ENCODE data around the gene COQ3.
A peak's percentile ranks its signal among the peaks of the same experiment; 100 is the strongest.

COQ3 gene

GRCh38 chr6:99369533-99369932 lies 24.5 kb downstream of the COQ3 start:
- Histone ChIP-seq H3K4me1 (ENCODE audit: control insufficient read depth in 1 of 2, insufficient read depth in 2 of 2, low read length in 2 of 2) (no peaks in the 10 kb centered on the region), H3K27ac (ENCODE audit: low read length) (no peak overlapping the region), H3K27me3 (ENCODE audit: low read depth, low read length) (no peaks in the 10 kb centered on the region), H3K36me3 (ENCODE audit: control insufficient read depth in 1 of 2, insufficient read depth in 2 of 2, low read length in 2 of 2) (no peaks in the 10 kb centered on the region), H3K4me3 (ENCODE audit: low read depth in 1 of 2, low read length in 2 of 2) (no peak overlapping the region), H3K9me3 (ENCODE audit: control insufficient read depth in 1 of 2, low read length in 2 of 2) (no peaks in the 10 kb centered on the region)

GRCh38 chr6:99366852-99367251 lies 27.1 kb downstream of the COQ3 start:
- Histone ChIP-seq H3K9me3 (ENCODE audit: control insufficient read depth in 1 of 2, low read length in 2 of 2) (no peaks in the 10 kb centered on the region), H3K36me3 (ENCODE audit: control insufficient read depth in 1 of 2, insufficient read depth in 2 of 2, low read length in 2 of 2) (no peaks in the 10 kb centered on the region), H3K4me1 (ENCODE audit: control insufficient read depth in 1 of 2, insufficient read depth in 2 of 2, low read length in 2 of 2) (no peaks in the 10 kb centered on the region), H3K4me3 (ENCODE audit: low read depth in 1 of 2, low read length in 2 of 2) (no peak overlapping the region), H3K27ac (ENCODE audit: low read length) (no peak overlapping the region), H3K27me3 (ENCODE audit: low read depth, low read length) (no peaks in the 10 kb centered on the region)

- H3K4me1 ChIP-seq (ENCODE audit: control insufficient read depth in 1 of 2, insufficient read depth in 2 of 2, low read length in 2 of 2) = no peaks in the 10 kb centered on the region
Observed at GRCh38 chr6:99364026-99364425, 30.0 kb downstream of the COQ3 start.

GRCh38 chr6:99362678-99363268 lies 31.2 kb downstream of the COQ3 start:
- H3K36me3 ChIP-seq (ENCODE audit: control insufficient read depth in 1 of 2, insufficient read depth in 2 of 2, low read length in 2 of 2) = no peaks in the 10 kb centered on the region
- H3K9me3 ChIP-seq (ENCODE audit: control insufficient read depth in 1 of 2, low read length in 2 of 2) = no peaks in the 10 kb centered on the region
- H3K27ac ChIP-seq (ENCODE audit: low read length) = no peak overlapping the region
- no peaks in the 10 kb centered on the region for H3K27me3 ChIP-seq (ENCODE audit: low read depth, low read length)
- H3K4me3 ChIP-seq (ENCODE audit: low read depth in 1 of 2, low read length in 2 of 2) = no peak overlapping the region
- H3K4me1 ChIP-seq (ENCODE audit: control insufficient read depth in 1 of 2, insufficient read depth in 2 of 2, low read length in 2 of 2) = no peaks in the 10 kb centered on the region

More at GRCh38 chr6:99364026-99364425, 30.0 kb downstream of the COQ3 start:
- no peaks in the 10 kb centered on the region for H3K27me3 ChIP-seq (ENCODE audit: low read depth, low read length)
- H3K36me3 ChIP-seq (ENCODE audit: control insufficient read depth in 1 of 2, insufficient read depth in 2 of 2, low read length in 2 of 2) = no peaks in the 10 kb centered on the region
- no peak overlapping the region for H3K27ac ChIP-seq (ENCODE audit: low read length)
- H3K9me3 ChIP-seq (ENCODE audit: control insufficient read depth in 1 of 2, low read length in 2 of 2) = no peaks in the 10 kb centered on the region
- H3K4me3 ChIP-seq (ENCODE audit: low read depth in 1 of 2, low read length in 2 of 2) = no peak overlapping the region

- Histone ChIP-seq H3K27me3 (ENCODE audit: low read depth, low read length) (no peaks in the 10 kb centered on the region), H3K36me3 (ENCODE audit: control insufficient read depth in 1 of 2, insufficient read depth in 2 of 2, low read length in 2 of 2) (no peaks in the 10 kb centered on the region), H3K9me3 (ENCODE audit: control insufficient read depth in 1 of 2, low read length in 2 of 2) (no peaks in the 10 kb centered on the region), H3K27ac (ENCODE audit: low read length) (no peak overlapping the region), H3K4me3 (ENCODE audit: low read depth in 1 of 2, low read length in 2 of 2) (no peak overlapping the region), H3K4me1 (ENCODE audit: control insufficient read depth in 1 of 2, insufficient read depth in 2 of 2, low read length in 2 of 2) (no peaks in the 10 kb centered on the region)
Observed at GRCh38 chr6:99359800-99360199, 34.2 kb downstream of the COQ3 start.

- no peaks in the 10 kb centered on the region for H3K27me3 ChIP-seq (ENCODE audit: low read depth, low read length)
- H3K9me3 ChIP-seq (ENCODE audit: control insufficient read depth in 1 of 2, low read length in 2 of 2) = no peaks in the 10 kb centered on the region
- no peaks in the 10 kb centered on the region for H3K36me3 ChIP-seq (ENCODE audit: control insufficient read depth in 1 of 2, insufficient read depth in 2 of 2, low read length in 2 of 2)
- H3K27ac ChIP-seq (ENCODE audit: low read length) = no peak overlapping the region
- no peaks in the 10 kb centered on the region for H3K4me1 ChIP-seq (ENCODE audit: control insufficient read depth in 1 of 2, insufficient read depth in 2 of 2, low read length in 2 of 2)
- no peak overlapping the region for H3K4me3 ChIP-seq (ENCODE audit: low read depth in 1 of 2, low read length in 2 of 2)
Observed at GRCh38 chr6:99356641-99357040, 37.4 kb downstream of the COQ3 start.

GRCh38 chr6:99354983-99355382 lies 39.0 kb downstream of the COQ3 start:
- Histone ChIP-seq H3K9me3 (ENCODE audit: control insufficient read depth in 1 of 2, low read length in 2 of 2) (no peaks in the 10 kb centered on the region), H3K4me1 (ENCODE audit: control insufficient read depth in 1 of 2, insufficient read depth in 2 of 2, low read length in 2 of 2) (peaks cover 3 to 8% of the 10 kb centered on the region in 2 donors), H3K4me3 (ENCODE audit: low read depth in 1 of 2, low read length in 2 of 2) (no peak overlapping the region), H3K27me3 (ENCODE audit: low read depth, low read length) (peaks cover 14% of the 10 kb centered on the region), H3K27ac (ENCODE audit: low read length) (no peak overlapping the region), H3K36me3 (ENCODE audit: control insufficient read depth in 1 of 2, insufficient read depth in 2 of 2, low read length in 2 of 2) (no peaks in the 10 kb centered on the region)

- no peaks in the 10 kb centered on the region for H3K9me3 ChIP-seq (ENCODE audit: control insufficient read depth in 1 of 2, low read length in 2 of 2)
- peaks cover 15% of the 10 kb centered on the region for H3K27me3 ChIP-seq (ENCODE audit: low read depth, low read length)
- H3K4me3 ChIP-seq (ENCODE audit: low read depth in 1 of 2, low read length in 2 of 2) = no peak overlapping the region
- no peak overlapping the region for H3K27ac ChIP-seq (ENCODE audit: low read length)
- peaks cover 3 to 17% of the 10 kb centered on the region in 2 donors for H3K4me1 ChIP-seq (ENCODE audit: control insufficient read depth in 1 of 2, insufficient read depth in 2 of 2, low read length in 2 of 2)
- no peaks in the 10 kb centered on the region for H3K36me3 ChIP-seq (ENCODE audit: control insufficient read depth in 1 of 2, insufficient read depth in 2 of 2, low read length in 2 of 2)
Observed at GRCh38 chr6:99353126-99353525, 40.9 kb downstream of the COQ3 start.

- peak overlapping the region; percentile 55 to 85 for H3K4me3 ChIP-seq (ENCODE audit: low read depth in 1 of 2, low read length in 2 of 2)
Observed at GRCh38 chr6:99350573-99350972, 43.4 kb downstream of the COQ3 start.

GRCh38 chr6:99349171-99350141 lies 44.5 kb downstream of the COQ3 start, which contains the start of gene FAXC:
Gene FAXC, minus strand, starts transcription at chr6:99349674. Its CDS starts 302 bp downstream, at chr6:99349372.
- H3K9me3 ChIP-seq (ENCODE audit: control insufficient read depth in 1 of 2, low read length in 2 of 2) = no peaks in the 10 kb centered on the region
- no peaks in the 10 kb centered on the region for H3K36me3 ChIP-seq (ENCODE audit: control insufficient read depth in 1 of 2, insufficient read depth in 2 of 2, low read length in 2 of 2)
- peaks cover 3 to 17% of the 10 kb centered on the region in 2 donors for H3K4me1 ChIP-seq (ENCODE audit: control insufficient read depth in 1 of 2, insufficient read depth in 2 of 2, low read length in 2 of 2)
- H3K27ac ChIP-seq (ENCODE audit: low read length) = peak within 1 kb of the TSS; percentile 27
- peak within 1 kb of the TSS; percentile 55 to 85 for H3K4me3 ChIP-seq (ENCODE audit: low read depth in 1 of 2, low read length in 2 of 2)
- H3K27me3 ChIP-seq (ENCODE audit: low read depth, low read length) = peaks cover 15% of the 10 kb centered on the region

More at GRCh38 chr6:99350573-99350972, 43.4 kb downstream of the COQ3 start:
- H3K27me3 ChIP-seq (ENCODE audit: low read depth, low read length) = peaks cover 15% of the 10 kb centered on the region
- no peaks in the 10 kb centered on the region for H3K9me3 ChIP-seq (ENCODE audit: control insufficient read depth in 1 of 2, low read length in 2 of 2)
- H3K4me1 ChIP-seq (ENCODE audit: control insufficient read depth in 1 of 2, insufficient read depth in 2 of 2, low read length in 2 of 2) = peaks cover 3 to 17% of the 10 kb centered on the region in 2 donors
- no peaks in the 10 kb centered on the region for H3K36me3 ChIP-seq (ENCODE audit: control insufficient read depth in 1 of 2, insufficient read depth in 2 of 2, low read length in 2 of 2)
- no peak overlapping the region for H3K27ac ChIP-seq (ENCODE audit: low read length)

- no peaks in the 10 kb centered on the region for H3K36me3 ChIP-seq (ENCODE audit: control insufficient read depth in 1 of 2, insufficient read depth in 2 of 2, low read length in 2 of 2)
- peaks cover 3 to 17% of the 10 kb centered on the region in 2 donors for H3K4me1 ChIP-seq (ENCODE audit: control insufficient read depth in 1 of 2, insufficient read depth in 2 of 2, low read length in 2 of 2)
- H3K27ac ChIP-seq (ENCODE audit: low read length) = peak overlapping the region; percentile 27
- H3K4me3 ChIP-seq (ENCODE audit: low read depth in 1 of 2, low read length in 2 of 2) = peak overlapping the region; percentile 53 to 85
- H3K9me3 ChIP-seq (ENCODE audit: control insufficient read depth in 1 of 2, low read length in 2 of 2) = no peaks in the 10 kb centered on the region
- peaks cover 15% of the 10 kb centered on the region for H3K27me3 ChIP-seq (ENCODE audit: low read depth, low read length)
Observed at GRCh38 chr6:99348288-99349170, 45.5 kb downstream of the COQ3 start.
